ENCODE results near the gene CLCN7.

CLCN7 gene

DNA sequence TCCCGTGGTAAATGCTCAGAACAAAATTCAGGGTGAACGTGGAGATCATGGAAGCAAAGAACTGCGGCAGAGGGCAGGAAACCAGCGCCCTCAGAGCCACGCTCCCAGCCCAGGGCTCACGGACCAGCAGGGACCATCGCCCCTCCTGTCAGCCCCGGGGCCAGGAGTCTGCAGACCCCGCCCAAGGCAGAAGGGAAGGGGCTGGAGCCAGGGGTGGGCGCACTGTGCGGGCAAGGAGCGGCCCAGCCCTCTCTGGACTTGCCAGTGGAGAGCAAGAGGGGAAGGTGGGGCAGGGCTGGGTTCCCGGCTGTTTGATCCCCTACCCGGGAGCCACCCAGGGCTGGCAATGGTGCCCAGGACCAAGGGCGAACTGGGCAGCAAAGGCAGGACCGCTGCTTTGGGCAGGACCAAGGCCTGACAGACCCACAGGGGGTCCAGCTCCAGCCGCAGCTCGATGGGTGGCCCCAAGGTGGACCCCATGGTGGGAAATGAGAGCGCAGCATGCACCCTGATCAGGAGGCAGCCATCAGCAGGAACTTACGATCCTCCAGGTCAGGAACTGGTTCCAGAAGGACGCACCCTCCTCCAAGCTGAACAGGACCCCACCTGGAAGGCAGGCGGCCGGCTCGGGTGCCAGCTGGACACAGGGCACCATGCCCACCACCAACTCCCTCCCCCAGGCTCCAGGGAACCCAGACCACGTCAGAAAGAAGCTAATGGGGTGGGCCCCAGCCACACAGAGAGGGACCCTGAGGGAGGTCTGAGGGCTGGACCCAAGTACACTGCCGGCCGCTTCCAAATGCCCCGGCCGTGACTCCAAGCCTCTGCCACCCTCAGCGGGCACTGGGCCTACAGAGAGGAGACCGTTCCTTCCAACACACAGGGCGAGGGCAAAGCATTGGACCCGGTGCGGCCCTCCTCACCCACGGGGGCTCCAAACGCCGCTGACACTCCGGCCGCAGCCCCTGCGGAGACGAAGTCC lies 19.3 kb downstream of the CLCN7 start:
- Histone ChIP-seq H3K36me3 (ENCODE audit: control insufficient read depth in 5 of 5, insufficient read depth in 5 of 5, low read length in 5 of 5) (peaks cover 0 to 92% (median 85%) of the 10 kb centered on the region in 5 donors), H3K4me1 (ENCODE audit: control insufficient read depth in 5 of 5, insufficient read depth in 5 of 5, low read length in 5 of 5) (no peaks in the 10 kb centered on the region)

DNA sequence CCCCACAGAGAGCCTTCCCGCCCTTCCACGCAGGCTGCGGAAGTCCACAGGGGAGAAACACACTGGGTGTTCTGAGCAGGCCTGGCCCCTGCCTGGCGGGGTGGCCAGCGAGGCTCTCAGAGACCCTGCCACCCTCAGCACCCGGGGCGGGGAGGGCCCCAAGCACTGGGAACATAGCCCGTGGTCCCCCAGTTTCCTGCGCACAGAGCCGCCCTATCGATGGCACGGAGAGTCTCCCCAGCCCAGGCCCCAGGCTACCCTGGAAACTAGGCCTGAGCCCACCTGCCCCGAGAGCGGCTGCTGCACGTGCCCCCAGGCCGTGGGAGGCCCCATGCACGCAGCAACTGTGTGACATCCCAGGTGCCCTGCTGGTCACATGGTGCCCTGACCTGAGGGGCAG lies 20.3 kb downstream of the CLCN7 start:
- Histone ChIP-seq H3K4me3 (ENCODE audit: low read depth in 1 of 5, low read length in 5 of 5) (no peak overlapping the region), H3K36me3 (ENCODE audit: control insufficient read depth in 5 of 5, insufficient read depth in 5 of 5, low read length in 5 of 5) (peaks cover 0 to 93% (median 84%) of the 10 kb centered on the region in 5 donors), H3K4me1 (ENCODE audit: control insufficient read depth in 5 of 5, insufficient read depth in 5 of 5, low read length in 5 of 5) (no peaks in the 10 kb centered on the region), H3K9ac (ENCODE audit: low read length in 5 of 5) (no peak overlapping the region), H3K9me3 (ENCODE audit: control insufficient read depth in 5 of 5, low read length in 5 of 5) (no peaks in the 10 kb centered on the region), H3K27ac (ENCODE audit: low read depth, low read length) (no peak overlapping the region), H3K27me3 (ENCODE audit: control insufficient read depth in 5 of 5, insufficient read depth in 4 of 5, low read length in 5 of 5) (no peaks in the 10 kb centered on the region)

More for the DNA sequence above, 19.3 kb downstream of the CLCN7 start:
- H3K27me3 ChIP-seq (ENCODE audit: control insufficient read depth in 5 of 5, insufficient read depth in 4 of 5, low read length in 5 of 5): no peaks in the 10 kb centered on the region
- no peak overlapping the region for H3K27ac ChIP-seq (ENCODE audit: low read depth, low read length)
- H3K9me3 ChIP-seq (ENCODE audit: control insufficient read depth in 5 of 5, low read length in 5 of 5): no peaks in the 10 kb centered on the region
- H3K4me3 ChIP-seq (ENCODE audit: low read depth in 1 of 5, low read length in 5 of 5): no peak overlapping the region
- no peak overlapping the region for H3K9ac ChIP-seq (ENCODE audit: low read length in 5 of 5)

DNA sequence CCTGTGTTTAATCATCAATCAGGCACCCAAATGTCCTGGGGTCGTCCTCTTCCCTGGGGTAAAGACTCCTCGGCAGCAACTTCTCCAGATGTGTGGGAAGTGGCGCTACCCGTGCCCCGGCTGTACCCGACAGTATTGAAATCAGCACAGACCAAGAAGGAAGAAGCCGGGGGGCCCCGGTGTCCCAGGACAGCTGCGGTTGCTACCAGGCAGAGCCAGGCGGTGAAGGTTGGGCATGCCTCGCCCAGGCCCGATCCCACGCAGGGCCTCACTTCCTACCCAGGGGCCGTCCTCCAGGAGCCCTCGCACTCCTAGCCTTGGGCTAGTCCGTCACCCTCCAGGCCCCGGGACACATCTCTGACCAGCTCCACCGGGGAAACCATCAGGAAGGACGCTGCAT lies 21.5 kb downstream of the CLCN7 start:
- Histone ChIP-seq H3K9me3 (ENCODE audit: control insufficient read depth in 5 of 5, low read length in 5 of 5) (no peaks in the 10 kb centered on the region), H3K4me3 (ENCODE audit: low read depth in 1 of 5, low read length in 5 of 5) (no peak overlapping the region), H3K27me3 (ENCODE audit: control insufficient read depth in 5 of 5, insufficient read depth in 4 of 5, low read length in 5 of 5) (no peaks in the 10 kb centered on the region), H3K9ac (ENCODE audit: low read length in 5 of 5) (no peak overlapping the region), H3K4me1 (ENCODE audit: control insufficient read depth in 5 of 5, insufficient read depth in 5 of 5, low read length in 5 of 5) (no peaks in the 10 kb centered on the region), H3K27ac (ENCODE audit: low read depth, low read length) (no peak overlapping the region), H3K36me3 (ENCODE audit: control insufficient read depth in 5 of 5, insufficient read depth in 5 of 5, low read length in 5 of 5) (peaks cover 0 to 96% (median 86%) of the 10 kb centered on the region in 5 donors)

DNA sequence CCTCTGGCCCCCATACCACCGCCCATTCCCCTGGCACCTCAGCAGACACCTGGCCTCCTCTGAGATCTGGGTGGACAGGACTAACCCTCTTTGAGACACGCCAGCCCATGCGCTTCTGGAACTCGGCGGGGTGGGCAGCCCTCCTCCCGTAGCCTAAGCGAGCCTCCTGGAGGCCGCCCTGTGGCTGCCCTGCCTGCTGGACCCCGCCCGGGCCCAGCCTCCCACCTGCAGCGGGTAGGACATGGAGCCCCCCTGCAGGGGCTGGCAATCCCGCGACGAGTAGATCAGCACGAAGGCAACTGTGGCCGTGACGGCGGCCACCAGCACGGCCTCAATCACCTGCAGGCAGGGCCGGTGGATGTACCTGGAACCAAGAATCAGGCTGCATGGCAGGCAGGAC lies 22.3 kb downstream of the CLCN7 start:
- H3K36me3 ChIP-seq (ENCODE audit: control insufficient read depth in 5 of 5, insufficient read depth in 5 of 5, low read length in 5 of 5): peaks cover 0 to 96% (median 87%) of the 10 kb centered on the region in 5 donors
- no peaks in the 10 kb centered on the region for H3K4me1 ChIP-seq (ENCODE audit: control insufficient read depth in 5 of 5, insufficient read depth in 5 of 5, low read length in 5 of 5)
- H3K27me3 ChIP-seq (ENCODE audit: control insufficient read depth in 5 of 5, insufficient read depth in 4 of 5, low read length in 5 of 5): no peaks in the 10 kb centered on the region
- no peak overlapping the region for H3K9ac ChIP-seq (ENCODE audit: low read length in 5 of 5)
- H3K27ac ChIP-seq (ENCODE audit: low read depth, low read length): no peak overlapping the region
- H3K9me3 ChIP-seq (ENCODE audit: control insufficient read depth in 5 of 5, low read length in 5 of 5): no peaks in the 10 kb centered on the region
- H3K4me3 ChIP-seq (ENCODE audit: low read depth in 1 of 5, low read length in 5 of 5): no peak overlapping the region

DNA sequence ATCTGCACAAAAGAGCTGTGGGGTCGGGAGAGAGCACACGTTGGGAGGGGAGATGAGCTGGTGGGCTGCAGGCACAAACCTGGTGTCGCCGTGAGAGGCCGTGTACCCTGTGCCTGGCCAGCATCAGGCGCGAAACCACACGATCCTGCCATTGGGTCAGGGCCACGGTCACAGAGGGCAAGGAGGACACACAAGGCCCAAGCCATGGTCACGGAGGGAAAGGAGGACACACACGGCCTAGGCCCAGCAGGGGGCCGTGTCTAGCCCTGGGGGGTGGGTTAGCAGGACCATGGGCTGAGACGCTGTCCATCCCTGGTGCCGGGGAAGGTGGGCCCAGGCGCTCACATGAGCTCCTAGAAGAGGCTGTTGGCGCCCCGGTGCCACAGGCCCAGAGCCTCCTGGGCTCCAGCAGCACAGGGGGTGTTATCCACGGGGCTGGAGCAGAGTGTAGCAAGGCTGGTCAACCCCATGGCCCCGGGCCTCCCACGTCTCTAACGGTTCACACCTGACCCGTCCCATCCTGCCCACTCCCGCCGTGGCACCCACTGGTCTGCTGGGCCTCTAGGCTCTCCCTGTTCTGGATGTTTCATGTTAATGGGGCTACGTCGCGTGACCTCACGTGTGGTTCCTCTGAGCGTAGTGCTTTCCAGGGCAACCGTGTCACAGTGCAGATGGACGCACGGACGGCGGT lies 23.0 kb downstream of the CLCN7 start:
- peaks cover 0 to 95% (median 85%) of the 10 kb centered on the region in 5 donors for H3K36me3 ChIP-seq (ENCODE audit: control insufficient read depth in 5 of 5, insufficient read depth in 5 of 5, low read length in 5 of 5)
- no peaks in the 10 kb centered on the region for H3K27me3 ChIP-seq (ENCODE audit: control insufficient read depth in 5 of 5, insufficient read depth in 4 of 5, low read length in 5 of 5)
- H3K9ac ChIP-seq (ENCODE audit: low read length in 5 of 5): no peak overlapping the region
- no peak overlapping the region for H3K4me3 ChIP-seq (ENCODE audit: low read depth in 1 of 5, low read length in 5 of 5)
- H3K9me3 ChIP-seq (ENCODE audit: control insufficient read depth in 5 of 5, low read length in 5 of 5): no peaks in the 10 kb centered on the region
- no peak overlapping the region for H3K27ac ChIP-seq (ENCODE audit: low read depth, low read length)
- H3K4me1 ChIP-seq (ENCODE audit: control insufficient read depth in 5 of 5, insufficient read depth in 5 of 5, low read length in 5 of 5): no peaks in the 10 kb centered on the region

DNA sequence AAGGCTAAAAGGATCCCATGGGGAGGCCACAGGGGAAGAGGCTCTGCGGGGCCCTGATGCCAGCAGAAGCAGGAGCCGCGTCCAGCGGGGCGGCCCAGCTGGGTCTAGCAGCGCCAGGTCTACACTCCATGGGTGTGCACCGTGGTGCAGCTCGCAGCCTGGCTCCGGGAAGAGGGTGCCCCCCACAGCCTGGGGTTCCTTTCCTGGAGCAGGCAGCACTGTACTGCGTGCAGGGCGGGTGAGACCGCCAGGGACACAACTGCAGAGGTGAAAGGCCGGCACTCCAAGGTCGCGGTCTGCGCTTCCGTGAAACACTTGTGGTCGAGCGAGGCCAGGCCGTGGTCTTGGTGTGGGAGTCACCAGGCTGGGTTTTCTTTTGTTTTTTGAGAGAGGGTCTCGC lies 24.0 kb downstream of the CLCN7 start:
- Histone ChIP-seq H3K9me3 (ENCODE audit: control insufficient read depth in 5 of 5, low read length in 5 of 5) (no peaks in the 10 kb centered on the region), H3K9ac (ENCODE audit: low read length in 5 of 5) (no peak overlapping the region), H3K27me3 (ENCODE audit: control insufficient read depth in 5 of 5, insufficient read depth in 4 of 5, low read length in 5 of 5) (no peaks in the 10 kb centered on the region), H3K4me3 (ENCODE audit: low read depth in 1 of 5, low read length in 5 of 5) (no peak overlapping the region), H3K27ac (ENCODE audit: low read depth, low read length) (no peak overlapping the region), H3K36me3 (ENCODE audit: control insufficient read depth in 5 of 5, insufficient read depth in 5 of 5, low read length in 5 of 5) (peaks cover 0 to 98% (median 88%) of the 10 kb centered on the region in 5 donors), H3K4me1 (ENCODE audit: control insufficient read depth in 5 of 5, insufficient read depth in 5 of 5, low read length in 5 of 5) (no peaks in the 10 kb centered on the region)

DNA sequence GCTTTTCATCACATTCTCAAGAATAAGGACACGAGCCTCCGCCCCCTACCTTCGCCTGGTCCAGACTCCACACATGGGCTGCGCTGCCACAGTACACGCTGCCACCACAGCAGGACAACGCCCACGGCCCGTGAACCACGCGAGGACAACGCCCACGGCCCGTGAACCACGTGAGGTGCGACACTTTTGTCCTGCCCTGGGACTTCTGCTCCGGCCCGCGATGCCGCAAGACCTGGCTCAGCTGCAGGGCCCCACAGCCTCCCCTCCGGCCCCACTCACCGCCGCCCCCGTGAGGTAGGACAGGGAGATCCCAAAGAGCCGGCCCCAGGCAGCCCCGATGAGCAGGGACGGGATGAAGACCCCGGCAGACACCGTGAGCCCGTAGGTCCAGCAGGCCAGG lies 24.6 kb downstream of the CLCN7 start:
- no peak overlapping the region for H3K27ac ChIP-seq (ENCODE audit: low read depth, low read length)
- H3K9ac ChIP-seq (ENCODE audit: low read length in 5 of 5): no peak overlapping the region
- H3K9me3 ChIP-seq (ENCODE audit: control insufficient read depth in 5 of 5, low read length in 5 of 5): no peaks in the 10 kb centered on the region
- no peak overlapping the region for H3K4me3 ChIP-seq (ENCODE audit: low read depth in 1 of 5, low read length in 5 of 5)
- H3K4me1 ChIP-seq (ENCODE audit: control insufficient read depth in 5 of 5, insufficient read depth in 5 of 5, low read length in 5 of 5): no peaks in the 10 kb centered on the region
- no peaks in the 10 kb centered on the region for H3K27me3 ChIP-seq (ENCODE audit: control insufficient read depth in 5 of 5, insufficient read depth in 4 of 5, low read length in 5 of 5)
- H3K36me3 ChIP-seq (ENCODE audit: control insufficient read depth in 5 of 5, insufficient read depth in 5 of 5, low read length in 5 of 5): peaks cover 0 to 98% (median 87%) of the 10 kb centered on the region in 5 donors

DNA sequence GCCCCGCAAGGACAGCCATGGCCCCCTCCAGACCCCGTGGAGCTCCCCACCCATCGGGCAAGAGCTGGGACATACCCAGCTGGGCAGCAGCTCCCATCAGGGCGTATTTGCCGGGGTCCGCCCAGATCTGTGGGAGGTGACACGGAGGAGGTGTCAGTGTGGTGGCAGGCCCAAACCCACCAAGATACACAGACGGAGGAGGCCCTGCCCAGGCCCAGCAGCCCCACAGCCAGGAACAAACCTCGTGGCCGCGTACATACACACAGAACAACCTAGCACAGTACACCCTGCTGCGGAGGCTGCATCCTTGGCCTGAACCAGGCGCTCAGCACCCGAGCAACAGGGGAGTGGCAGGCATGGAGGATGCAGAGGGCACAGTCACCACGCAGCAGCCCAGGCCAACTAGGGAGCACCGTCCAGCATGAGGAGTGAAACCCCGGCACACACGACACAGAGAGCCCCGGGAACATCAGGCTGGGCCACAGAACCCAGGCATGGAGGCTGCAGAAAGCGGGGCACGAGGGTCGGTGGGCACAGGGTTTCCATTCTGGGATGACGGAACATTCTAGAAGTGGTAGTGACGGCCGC lies 25.5 kb downstream of the CLCN7 start:
- Histone ChIP-seq H3K36me3 (ENCODE audit: control insufficient read depth in 5 of 5, insufficient read depth in 5 of 5, low read length in 5 of 5) (peaks cover 0 to 89% (median 77%) of the 10 kb centered on the region in 5 donors), H3K27ac (ENCODE audit: low read depth, low read length) (no peak overlapping the region), H3K9ac (ENCODE audit: low read length in 5 of 5) (no peak overlapping the region), H3K27me3 (ENCODE audit: control insufficient read depth in 5 of 5, insufficient read depth in 4 of 5, low read length in 5 of 5) (no peaks in the 10 kb centered on the region), H3K4me1 (ENCODE audit: control insufficient read depth in 5 of 5, insufficient read depth in 5 of 5, low read length in 5 of 5) (peaks cover 0 to 3% (median 2%) of the 10 kb centered on the region in 5 donors), H3K4me3 (ENCODE audit: low read depth in 1 of 5, low read length in 5 of 5) (no peak overlapping the region), H3K9me3 (ENCODE audit: control insufficient read depth in 5 of 5, low read length in 5 of 5) (no peaks in the 10 kb centered on the region)

DNA sequence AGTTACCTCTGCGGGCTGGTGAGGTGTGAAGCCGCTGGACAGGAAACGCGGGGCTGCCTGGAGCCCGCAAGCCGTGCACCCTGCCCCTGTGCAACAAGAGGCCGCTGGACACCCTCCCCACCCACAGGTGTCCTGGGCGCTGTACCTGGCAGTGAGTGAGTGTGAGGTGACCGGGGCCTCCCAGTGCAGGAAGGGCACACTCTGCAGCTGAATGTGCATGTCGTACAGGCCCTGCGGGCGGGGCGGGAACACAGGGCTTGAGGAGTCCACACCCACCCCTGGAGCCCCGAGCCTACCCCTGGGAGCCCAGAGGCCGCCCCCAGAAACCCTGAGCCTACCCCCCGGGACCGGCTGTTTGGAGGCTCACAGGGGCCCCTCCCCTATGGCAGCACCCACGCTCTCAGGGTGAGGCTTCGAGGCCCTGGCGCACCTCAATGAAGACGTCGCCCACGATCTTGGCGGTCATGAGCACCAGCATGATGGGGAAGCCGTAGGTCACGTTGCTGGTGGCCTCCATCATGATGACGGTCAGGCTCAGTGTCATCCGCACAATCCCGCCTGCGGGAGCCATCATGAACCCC lies 26.2 kb downstream of the CLCN7 start:
- H3K4me3 ChIP-seq (ENCODE audit: low read depth in 1 of 5, low read length in 5 of 5): no peak overlapping the region
- peaks cover 0 to 9% (median 7%) of the 10 kb centered on the region in 5 donors for H3K4me1 ChIP-seq (ENCODE audit: control insufficient read depth in 5 of 5, insufficient read depth in 5 of 5, low read length in 5 of 5)
- no peak overlapping the region for H3K27ac ChIP-seq (ENCODE audit: low read depth, low read length)
- no peak overlapping the region for H3K9ac ChIP-seq (ENCODE audit: low read length in 5 of 5)
- no peaks in the 10 kb centered on the region for H3K9me3 ChIP-seq (ENCODE audit: control insufficient read depth in 5 of 5, low read length in 5 of 5)
- peaks cover 0 to 82% (median 71%) of the 10 kb centered on the region in 5 donors for H3K36me3 ChIP-seq (ENCODE audit: control insufficient read depth in 5 of 5, insufficient read depth in 5 of 5, low read length in 5 of 5)
- no peaks in the 10 kb centered on the region for H3K27me3 ChIP-seq (ENCODE audit: control insufficient read depth in 5 of 5, insufficient read depth in 4 of 5, low read length in 5 of 5)
